H9 (cell line): ENCODE data around the gene EFCAB6. TPM values are rescaled to one million over a fixed set of nuclear protein-coding genes. Genes with fewer than 3 reads are reported as not detected.

Source experiments
- DNase-seq: peaks from one replicate; pipeline ENCODE4 v3.0.0-alpha.2; 2017
- H2AFZ ChIP-seq: one replicate; pipeline ENCODE4 v1.6.1; 2013; ENCODE audit warnings: mild to moderate bottlenecking, low read length, control low read depth, moderate library complexity
- H2AK5ac ChIP-seq: 2 replicates; pipeline ENCODE4 v1.6.1; 2013; ENCODE audit warnings: low read length, control low read depth, mixed read lengths; ENCODE audit not compliant: insufficient read length
- H2BK120ac ChIP-seq: one replicate; pipeline ENCODE4 v1.6.1; 2013; ENCODE audit warnings: low read depth, mild to moderate bottlenecking, low read length, control low read depth, inconsistent platforms; ENCODE audit not compliant: poor library complexity, severe bottlenecking
- H2BK12ac ChIP-seq: 2 replicates; pipeline ENCODE4 v1.6.1; 2013; ENCODE audit warnings: low read length, control low read depth, mixed read lengths, low read depth; ENCODE audit not compliant: insufficient read length
- H2BK15ac ChIP-seq: 2 replicates; pipeline ENCODE4 v1.6.1; 2013; ENCODE audit warnings: low read depth, low read length, control low read depth
- H2BK20ac ChIP-seq: one replicate; pipeline ENCODE4 v1.6.1; 2013; ENCODE audit warnings: low read depth, mild to moderate bottlenecking, low read length, control low read depth, inconsistent platforms; ENCODE audit not compliant: poor library complexity, severe bottlenecking
- H2BK5ac ChIP-seq: 2 replicates; pipeline ENCODE4 v1.6.1; 2013; ENCODE audit warnings: low read length, control low read depth, mixed read lengths; ENCODE audit not compliant: insufficient read length
- H3K14ac ChIP-seq: 2 replicates; pipeline ENCODE4 v1.6.1; 2013; ENCODE audit warnings: low read length, control low read depth; ENCODE audit not compliant: insufficient read depth
- H3K18ac ChIP-seq: 2 replicates; pipeline ENCODE4 v1.6.1; 2013; ENCODE audit warnings: low read depth, mild to moderate bottlenecking, mixed read lengths, low read length, control low read depth; ENCODE audit not compliant: insufficient read length
- H3K23ac ChIP-seq: 2 replicates; pipeline ENCODE4 v1.6.1; 2013; ENCODE audit warnings: low read length, control low read depth, mixed read lengths, low read depth; ENCODE audit not compliant: insufficient read length
- H3K23me2 ChIP-seq: 2 replicates; pipeline ENCODE4 v1.6.1; 2013; ENCODE audit warnings: low read depth, mild to moderate bottlenecking, mixed read lengths, low read length, control low read depth; ENCODE audit not compliant: insufficient read length, poor library complexity, severe bottlenecking
- H3K27ac ChIP-seq: 2 replicates; pipeline ENCODE4 v1.5.1; 2013; ENCODE audit warnings: low read length, control low read depth, mixed read lengths, low read depth; ENCODE audit not compliant: insufficient read length
- H3K27me3 ChIP-seq: 2 replicates; pipeline ENCODE4 v1.6.1; 2013; ENCODE audit warnings: low read length, control low read depth, inconsistent platforms; ENCODE audit not compliant: insufficient read depth
- H3K4ac ChIP-seq: 2 replicates; pipeline ENCODE4 v1.6.1; 2013; ENCODE audit warnings: low read depth, mild to moderate bottlenecking, control low read depth, inconsistent platforms, low read length, moderate library complexity
- H3K4me1 ChIP-seq: 2 replicates; pipeline ENCODE4 v1.6.1; 2013; ENCODE audit warnings: low read length, control low read depth, inconsistent platforms; ENCODE audit not compliant: insufficient read depth
- H3K4me2 ChIP-seq: 2 replicates; pipeline ENCODE4 v1.6.1; 2013; ENCODE audit warnings: low read length, control low read depth, mixed read lengths; ENCODE audit not compliant: insufficient read length, insufficient read depth
- H3K56ac ChIP-seq: 2 replicates; pipeline ENCODE4 v1.6.1; 2013; ENCODE audit warnings: low read depth, mild to moderate bottlenecking, mixed read lengths, low read length, control low read depth; ENCODE audit not compliant: insufficient read length
- H3K79me1 ChIP-seq: 2 replicates; pipeline ENCODE4 v1.6.1; 2013; ENCODE audit warnings: low read depth, mild to moderate bottlenecking, moderate library complexity, low read length, control low read depth, inconsistent platforms; ENCODE audit not compliant: insufficient read depth, poor library complexity, severe bottlenecking
- H3K79me2 ChIP-seq: 2 replicates; pipeline ENCODE4 v1.6.1; 2013; ENCODE audit warnings: low read length, control low read depth, inconsistent platforms; ENCODE audit not compliant: insufficient read depth
- H3K9ac ChIP-seq: 2 replicates; pipeline ENCODE4 v1.6.1; 2013; ENCODE audit warnings: low read length, control low read depth, mixed read lengths; ENCODE audit not compliant: insufficient read length; ENCODE audit errors: extremely low read depth
- H3K9me3 ChIP-seq: one replicate; pipeline ENCODE4 v1.6.1; 2013; ENCODE audit warnings: low read depth, low read length, inconsistent platforms; ENCODE audit not compliant: control insufficient read depth
- H3T11ph ChIP-seq: one replicate; pipeline ENCODE4 v1.6.1; 2013; ENCODE audit warnings: mild to moderate bottlenecking, low read length, control low read depth, inconsistent platforms
- H4K20me1 ChIP-seq: one replicate; pipeline ENCODE4 v1.6.1; 2013; ENCODE audit not compliant: control insufficient read depth, insufficient read length, insufficient read depth
- H4K5ac ChIP-seq: 2 replicates; pipeline ENCODE4 v1.6.1; 2013; ENCODE audit warnings: low read depth, mild to moderate bottlenecking, mixed read lengths, low read length, control low read depth; ENCODE audit not compliant: insufficient read length
- H4K8ac ChIP-seq: replicated peaks from 2 replicates; pipeline ENCODE4 v1.6.1; 2013; ENCODE audit warnings: low read length, control low read depth, mixed read lengths, low read depth; ENCODE audit not compliant: insufficient read length
- H4K91ac ChIP-seq: 2 replicates; pipeline ENCODE4 v1.6.1; 2013; ENCODE audit warnings: low read depth, mild to moderate bottlenecking, moderate library complexity, mixed read lengths, low read length, control low read depth; ENCODE audit not compliant: insufficient read length
- H3K27ac Mint-ChIP-seq, 3 experiments: 2 replicates in 2 of 3; 3 replicates in 1 of 3; pipeline ENCODE4 v1.8.0; 2020 to 2021; ENCODE audit warnings: mixed read lengths in 3 of 3, mild to moderate bottlenecking in 1 of 3, moderate library complexity in 1 of 3
- H3K27me3 Mint-ChIP-seq: 2 replicates; pipeline ENCODE4 v1.8.0; 2021; ENCODE audit warnings: low read depth, mild to moderate bottlenecking, moderate library complexity, mixed read lengths
- H3K36me3 Mint-ChIP-seq, 3 experiments: 2 replicates in 2 of 3; 3 replicates in 1 of 3; pipeline ENCODE4 v1.8.0; 2020 to 2021; ENCODE audit warnings: low read depth in 3 of 3, mixed read lengths in 3 of 3; ENCODE audit not compliant: insufficient read depth in 1 of 3
- H3K4me1 Mint-ChIP-seq, 2 experiments: 2 replicates each; pipeline ENCODE4 v1.8.0; 2020; ENCODE audit warnings: mixed read lengths in 2 of 2
- H3K4me3 Mint-ChIP-seq, 2 experiments: 2 replicates in 1 of 2; 3 replicates in 1 of 2; pipeline ENCODE4 v1.8.0; 2020 to 2021; ENCODE audit warnings: mild to moderate bottlenecking in 2 of 2, mixed read lengths in 2 of 2, moderate library complexity in 1 of 2
- H3K9me3 Mint-ChIP-seq, 2 experiments: 2 replicates in 1 of 2; 3 replicates in 1 of 2; pipeline ENCODE4 v1.8.0; 2020; ENCODE audit warnings: mild to moderate bottlenecking in 2 of 2, mixed read lengths in 2 of 2, moderate library complexity in 1 of 2
- CTCF ChIP-seq: fragments of 200-600 bp; sonication (generic); conservative IDR thresholded peaks from 3 replicates; pipeline ENCODE4 v1.8.0; 2021; ENCODE audit warnings: antibody characterized with exemption, mild to moderate bottlenecking
- WGBS: extraction: QIAGEN DNeasy Blood & Tissue Kit; methylation state at CpG from one replicate; pipeline ENCODE4 v1.1.7; 2013; ENCODE audit warnings: missing lambda C conversion rate, low lambda C conversion rate, mixed read lengths; ENCODE audit not compliant: insufficient read length; ENCODE audit errors: extremely low coverage; 5-methylcytosine and 5-hydroxymethylcytosine counted together
- total RNA-seq: library from RNA; stranded (reverse); gene quantifications from 2 replicates; pipeline ENCODE4 v1.2.1, GENCODE V29; 2021

Gene EFCAB6
- total RNA-seq, 1 experiment from 2014 or later = 0.31 TPM

GRCh38 chr22:43627485-43628213, 184.5 kb downstream of the EFCAB6 start:
- H3K4ac ChIP-seq = no peak overlapping the region
- no peak overlapping the region for H3K18ac ChIP-seq
- H4K8ac ChIP-seq = no peak overlapping the region
- no peak overlapping the region for H2AFZ ChIP-seq
- H3K4me3 Mint-ChIP-seq = no peak overlapping the region
- TF ChIP-seq CTCF = no peak
- H3K9me3 Mint-ChIP-seq = no peaks in the 10 kb centered on the region
- H3K27ac Mint-ChIP-seq = no peak overlapping the region
- no peaks in the 10 kb centered on the region for H4K20me1 ChIP-seq
- H3K4me2 ChIP-seq = no peak overlapping the region
- no peak overlapping the region for H3K23ac ChIP-seq
- no peak overlapping the region for H4K5ac ChIP-seq
- no peaks in the 10 kb centered on the region for H3K9me3 ChIP-seq
- no peaks in the 10 kb centered on the region for H3K79me1 ChIP-seq
- no peak overlapping the region for H4K91ac ChIP-seq
- H2AK5ac ChIP-seq = no peak overlapping the region
- H3K4me1 ChIP-seq = no peaks in the 10 kb centered on the region
- no peak overlapping the region for H3T11ph ChIP-seq
- H3K4me1 Mint-ChIP-seq = peaks cover 10 to 11% of the 10 kb centered on the region in 2 experiments
- no peak overlapping the region for H2BK5ac ChIP-seq
- no peaks in the 10 kb centered on the region for H3K79me2 ChIP-seq
- H3K27me3 ChIP-seq = no peaks in the 10 kb centered on the region
- no peak overlapping the region for H2BK120ac ChIP-seq
- H3K9ac ChIP-seq = no peak overlapping the region
- no CpG with 5 or more reads among the region's 13 CpGs for WGBS
- no peak overlapping the region for H3K56ac ChIP-seq
- H2BK20ac ChIP-seq = no peak overlapping the region
- H3K36me3 Mint-ChIP-seq = no peaks in the 10 kb centered on the region
- H3K14ac ChIP-seq = no peak overlapping the region
- no peak overlapping the region for H2BK12ac ChIP-seq
- no peak overlapping the region for H3K27ac ChIP-seq
- DNase-seq = no peak
- H3K27me3 Mint-ChIP-seq = peaks cover 4% of the 10 kb centered on the region
- H3K23me2 ChIP-seq = no peaks in the 10 kb centered on the region
- H2BK15ac ChIP-seq = no peak overlapping the region
